ENCODE results near the gene MSL3B.

MSL3B gene

DNA sequence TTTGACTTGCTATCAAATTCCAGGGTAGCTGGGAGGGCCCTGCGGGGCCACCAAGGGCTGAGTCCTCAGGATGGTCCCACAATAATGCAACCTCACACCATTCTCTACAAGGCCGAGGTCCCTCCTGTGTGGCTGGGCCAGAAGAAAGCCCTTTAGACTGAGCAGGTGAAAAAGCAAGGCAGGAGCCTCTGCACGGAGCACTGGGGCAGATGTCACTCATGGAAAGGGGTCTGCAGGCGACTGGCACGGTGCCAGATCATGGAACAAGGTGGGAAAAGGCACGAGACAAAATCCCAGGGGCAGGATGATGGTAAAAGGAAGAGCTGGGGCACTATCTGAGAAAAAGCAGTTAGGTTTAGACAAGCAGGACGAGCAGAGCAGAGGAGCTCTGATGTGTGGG is 29.9 kb downstream of the MSL3B start:
- no peaks in the 10 kb centered on the region for H3K4me1 ChIP-seq
- H3K27ac ChIP-seq: no peak overlapping the region
- TF ChIP-seq, protein P1, sequence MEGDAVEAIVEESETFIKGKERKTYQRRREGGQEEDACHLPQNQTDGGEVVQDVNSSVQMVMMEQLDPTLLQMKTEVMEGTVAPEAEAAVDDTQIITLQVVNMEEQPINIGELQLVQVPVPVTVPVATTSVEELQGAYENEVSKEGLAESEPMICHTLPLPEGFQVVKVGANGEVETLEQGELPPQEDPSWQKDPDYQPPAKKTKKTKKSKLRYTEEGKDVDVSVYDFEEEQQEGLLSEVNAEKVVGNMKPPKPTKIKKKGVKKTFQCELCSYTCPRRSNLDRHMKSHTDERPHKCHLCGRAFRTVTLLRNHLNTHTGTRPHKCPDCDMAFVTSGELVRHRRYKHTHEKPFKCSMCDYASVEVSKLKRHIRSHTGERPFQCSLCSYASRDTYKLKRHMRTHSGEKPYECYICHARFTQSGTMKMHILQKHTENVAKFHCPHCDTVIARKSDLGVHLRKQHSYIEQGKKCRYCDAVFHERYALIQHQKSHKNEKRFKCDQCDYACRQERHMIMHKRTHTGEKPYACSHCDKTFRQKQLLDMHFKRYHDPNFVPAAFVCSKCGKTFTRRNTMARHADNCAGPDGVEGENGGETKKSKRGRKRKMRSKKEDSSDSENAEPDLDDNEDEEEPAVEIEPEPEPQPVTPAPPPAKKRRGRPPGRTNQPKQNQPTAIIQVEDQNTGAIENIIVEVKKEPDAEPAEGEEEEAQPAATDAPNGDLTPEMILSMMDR (IDR thresholded peaks at IDR 0.05): no peak
- intact Hi-C loops (cut with DNase I): no loop called here
- H3K9me3 ChIP-seq: no peaks in the 10 kb centered on the region
- H3K27me3 ChIP-seq: no peaks in the 10 kb centered on the region
- no peak for DNase-seq (ENCODE audit: low spot score in 2 of 2)
- H3K36me3 ChIP-seq: no peaks in the 10 kb centered on the region
- no peak overlapping the region for H3K4me3 ChIP-seq

DNA sequence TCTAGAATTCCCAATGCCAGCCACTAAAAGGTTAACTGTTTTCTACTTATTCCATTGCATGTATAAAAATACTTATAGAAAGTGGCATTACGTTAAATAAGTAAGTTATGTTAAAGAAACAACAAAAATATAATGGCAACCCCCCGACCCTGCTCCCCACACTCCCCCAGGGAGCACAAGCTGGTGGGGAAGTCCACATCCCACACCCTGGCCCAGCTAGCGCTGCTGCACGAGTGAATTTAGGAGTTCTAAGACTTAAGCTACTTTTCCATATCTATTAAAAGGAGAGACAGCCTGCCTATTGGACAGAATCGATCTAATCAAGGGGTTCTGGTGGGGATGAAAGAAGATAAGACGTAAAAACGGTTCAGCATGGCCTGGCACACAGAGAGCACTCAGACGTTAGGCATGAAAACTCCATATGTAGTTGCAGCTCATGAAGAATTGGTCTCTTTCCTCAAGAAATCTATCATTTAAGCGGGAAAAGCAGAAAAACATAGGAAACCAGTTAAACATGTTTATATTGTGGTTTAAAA is 30.4 kb downstream of the MSL3B start:
- no peaks in the 10 kb centered on the region for H3K36me3 ChIP-seq
- no peak overlapping the region for H3K4me3 ChIP-seq
- H3K4me1 ChIP-seq: no peaks in the 10 kb centered on the region
- intact Hi-C loops (cut with DNase I): no loop called here
- no peak overlapping the region for H3K27ac ChIP-seq
- no peaks in the 10 kb centered on the region for H3K9me3 ChIP-seq
- no peak for DNase-seq (ENCODE audit: low spot score in 2 of 2)
- TF ChIP-seq, protein P1 (IDR thresholded peaks at IDR 0.05): no peak
- no peaks in the 10 kb centered on the region for H3K27me3 ChIP-seq

DNA sequence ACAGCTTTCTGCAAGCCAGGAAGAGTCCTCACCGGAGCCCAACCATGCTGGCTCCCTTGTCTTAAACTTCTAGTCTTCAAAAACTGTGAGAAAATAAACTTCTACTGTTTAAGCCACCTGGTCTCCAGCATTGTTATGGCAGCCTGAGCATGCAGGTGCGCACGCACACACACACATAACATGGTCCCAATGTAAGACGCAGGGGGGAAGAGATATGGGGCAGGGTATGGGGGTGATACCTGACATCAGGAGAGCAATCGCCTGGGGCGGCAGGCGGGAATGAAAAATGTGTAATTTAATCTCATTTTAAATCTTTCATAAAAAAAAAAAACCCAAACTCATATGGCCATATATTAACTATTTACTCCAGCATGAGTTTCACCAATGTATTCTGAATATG is 31.8 kb downstream of the MSL3B start:
- TF ChIP-seq, protein P1 (IDR thresholded peaks at IDR 0.05): no peak
- DNase-seq (ENCODE audit: low spot score in 2 of 2): no peak
- Histone ChIP-seq H3K36me3 (no peaks in the 10 kb centered on the region), H3K9me3 (no peaks in the 10 kb centered on the region), H3K27ac (no peak overlapping the region), H3K4me3 (no peak overlapping the region), H3K27me3 (no peaks in the 10 kb centered on the region), H3K4me1 (no peaks in the 10 kb centered on the region)
- intact Hi-C loops (cut with DNase I): no loop called here

DNA sequence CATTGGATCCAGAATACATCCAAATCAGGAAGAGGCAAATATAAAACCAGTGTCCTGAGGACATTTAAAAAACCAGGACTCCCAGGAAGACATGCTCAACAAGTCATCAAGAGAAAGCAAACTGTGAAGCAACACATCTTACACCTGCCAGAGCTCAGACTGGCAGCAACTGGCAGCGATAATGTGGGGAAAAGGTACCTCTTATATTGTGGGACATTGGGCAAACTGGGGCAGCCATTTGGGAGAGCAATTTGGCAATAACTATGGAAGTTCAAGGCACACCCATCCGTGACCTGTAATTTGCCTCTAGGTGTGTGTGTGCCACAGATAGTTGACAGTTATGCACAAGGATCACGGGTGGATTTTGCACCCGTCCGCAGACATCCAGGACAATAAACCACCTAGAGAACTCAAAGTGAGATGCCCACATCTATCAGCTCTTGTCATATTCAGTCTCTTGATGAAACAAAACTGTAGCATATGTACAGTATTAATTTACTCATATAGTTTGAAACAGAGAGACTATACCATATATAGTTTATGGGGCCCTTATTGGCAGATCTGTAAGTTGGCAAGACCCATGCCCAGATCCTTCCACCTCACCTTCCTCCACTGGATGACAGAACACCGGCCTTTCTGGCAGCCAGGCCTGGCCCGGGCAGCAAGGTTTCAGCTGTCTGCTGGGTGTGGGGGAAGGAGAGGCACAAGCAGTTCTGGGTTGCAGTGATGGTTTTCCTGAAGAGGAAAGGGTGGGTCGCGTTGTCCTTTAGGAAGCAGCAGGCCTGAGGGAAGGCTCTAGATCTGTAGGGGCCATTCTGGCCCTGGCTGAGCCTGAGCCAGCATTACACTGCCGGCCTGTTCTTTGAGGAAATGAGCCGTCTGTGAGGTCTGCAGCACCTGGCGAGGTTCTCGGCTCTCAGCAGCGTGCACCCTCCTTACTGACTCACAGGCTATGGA is 32.7 kb downstream of the MSL3B start:
- Histone ChIP-seq H3K9me3 (no peaks in the 10 kb centered on the region), H3K36me3 (no peaks in the 10 kb centered on the region), H3K27me3 (no peaks in the 10 kb centered on the region), H3K4me1 (no peaks in the 10 kb centered on the region), H3K27ac (no peak overlapping the region), H3K4me3 (no peak overlapping the region)
- TF ChIP-seq, protein P1 (IDR thresholded peaks at IDR 0.05): no peak
- intact Hi-C loops (cut with DNase I): no loop called here
- DNase-seq (ENCODE audit: low spot score in 2 of 2): no peak

DNA sequence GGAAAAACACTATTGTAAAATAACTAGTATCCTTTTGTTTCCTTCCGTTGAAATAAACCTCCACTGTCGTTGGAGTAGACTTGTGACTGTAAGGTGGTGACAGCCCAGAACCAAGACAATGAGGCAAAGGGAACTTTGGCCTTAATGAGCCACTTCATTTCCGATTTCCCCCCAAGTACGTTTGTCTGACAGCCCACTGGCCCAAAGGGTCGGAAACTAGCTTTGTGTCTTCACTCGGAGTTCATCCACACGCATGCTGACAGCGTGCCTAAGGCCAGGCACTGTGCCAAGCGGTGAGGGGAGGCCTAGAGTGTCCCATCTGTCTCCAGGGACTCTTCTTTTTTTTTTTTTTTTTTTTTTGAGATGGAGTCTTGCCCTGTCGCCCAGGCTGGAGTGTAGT is 34.8 kb downstream of the MSL3B start:
- DNase-seq (ENCODE audit: low spot score in 2 of 2): no peak
- Histone ChIP-seq H3K27ac (no peak overlapping the region), H3K9me3 (no peaks in the 10 kb centered on the region), H3K36me3 (no peaks in the 10 kb centered on the region), H3K4me1 (no peaks in the 10 kb centered on the region), H3K4me3 (no peak overlapping the region), H3K27me3 (no peaks in the 10 kb centered on the region)
- TF ChIP-seq, protein P1 (IDR thresholded peaks at IDR 0.05): no peak
- intact Hi-C loops (cut with DNase I): no loop called here

All from ascending aorta (tissue), 2 donors.